ENCODE measurements around the gene OPA3.
A peak's percentile ranks its signal among the peaks of the same experiment; 100 is the strongest.

OPA3 gene

GRCh38 chr19:45587873-45588272 lies 3.3 kb upstream of the OPA3 start:
- TF ChIP-seq CTCF (IDR thresholded peaks at IDR 0.05; ENCODE audit: insufficient read depth, low read length, poor library complexity, severe bottlenecking), result no peak
- Histone ChIP-seq H3K36me3 (ENCODE audit: control insufficient read depth, insufficient read depth, low read length) (no peaks in the 10 kb centered on the region), H3K27me3 (replicated peaks; ENCODE audit: control insufficient read depth, insufficient read depth, low read length) (no peaks in the 10 kb centered on the region), H3K4me3 (replicated peaks; ENCODE audit: low read depth, low read length) (no peak overlapping the region)
- no peak for DNase-seq (ENCODE audit: extremely low read depth, insufficient read length)

DNA sequence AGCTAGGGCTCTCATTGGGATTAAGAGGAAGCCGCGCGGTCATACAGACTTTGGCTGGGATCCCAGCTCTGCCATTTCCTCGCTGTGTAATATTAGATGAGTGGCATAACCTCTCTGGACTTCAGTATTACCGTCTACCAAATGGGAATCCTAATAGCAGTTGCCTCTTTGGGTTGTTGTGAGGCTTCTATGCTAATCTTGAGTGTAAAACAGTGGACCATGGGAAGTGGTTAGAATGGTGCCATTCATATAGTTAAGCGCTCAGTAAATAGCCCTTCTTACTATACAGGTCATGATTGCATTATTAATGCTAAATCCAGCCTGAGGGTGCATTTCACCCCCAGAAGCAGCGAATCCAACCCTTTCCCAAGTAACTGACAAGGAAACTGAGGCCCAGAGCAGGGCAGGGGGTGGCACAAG lies 566 bp upstream of the OPA3 start:
- no peak for DNase-seq (ENCODE audit: extremely low read depth, insufficient read length)
- H3K27me3 ChIP-seq (replicated peaks; ENCODE audit: control insufficient read depth, insufficient read depth, low read length), result no peaks in the 10 kb centered on the region
- peaks cover 1% of the 10 kb centered on the region for H3K36me3 ChIP-seq (ENCODE audit: control insufficient read depth, insufficient read depth, low read length)
- TF ChIP-seq CTCF (IDR thresholded peaks at IDR 0.05; ENCODE audit: insufficient read depth, low read length, poor library complexity, severe bottlenecking), result no peak
- H3K4me3 ChIP-seq (replicated peaks; ENCODE audit: low read depth, low read length), result peak overlapping the region; percentile 65

DNA sequence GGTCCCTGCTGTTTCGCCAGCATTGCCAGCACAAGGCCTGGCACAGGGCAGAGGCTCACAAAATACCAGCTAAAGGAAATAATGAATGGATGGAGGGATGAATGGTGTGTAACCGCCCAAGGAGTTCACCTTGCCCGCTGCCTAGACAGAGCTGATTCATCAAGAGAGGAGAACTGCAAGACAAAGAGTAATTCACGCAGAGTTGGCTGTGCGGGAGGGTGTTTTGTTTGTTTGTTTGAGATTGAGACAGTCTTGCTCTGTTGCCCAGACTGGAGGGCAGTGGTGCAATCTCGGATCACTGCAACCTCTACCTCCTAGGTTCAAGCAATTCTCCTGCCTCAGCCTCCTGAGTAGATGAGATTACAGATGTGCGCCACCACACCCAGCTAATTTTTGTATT lies 3.0 kb downstream of the OPA3 start:
- H3K36me3 ChIP-seq (ENCODE audit: control insufficient read depth, insufficient read depth, low read length), result peaks cover 1% of the 10 kb centered on the region
- no peak for TF ChIP-seq CTCF (IDR thresholded peaks at IDR 0.05; ENCODE audit: insufficient read depth, low read length, poor library complexity, severe bottlenecking)
- no peaks in the 10 kb centered on the region for H3K27me3 ChIP-seq (replicated peaks; ENCODE audit: control insufficient read depth, insufficient read depth, low read length)
- no peak for DNase-seq (ENCODE audit: extremely low read depth, insufficient read length)
- H3K4me3 ChIP-seq (replicated peaks; ENCODE audit: low read depth, low read length), result no peak overlapping the region

- TF ChIP-seq CTCF (IDR thresholded peaks at IDR 0.05; ENCODE audit: insufficient read depth, low read length, poor library complexity, severe bottlenecking), result no peak
- no peak overlapping the region for H3K4me3 ChIP-seq (replicated peaks; ENCODE audit: low read depth, low read length)
- DNase-seq (ENCODE audit: extremely low read depth, insufficient read length), result no peak
- no peaks in the 10 kb centered on the region for H3K27me3 ChIP-seq (replicated peaks; ENCODE audit: control insufficient read depth, insufficient read depth, low read length)
- H3K36me3 ChIP-seq (ENCODE audit: control insufficient read depth, insufficient read depth, low read length), result peaks cover 1% of the 10 kb centered on the region
These were observed 5.7 kb downstream of the OPA3 start for GRCh38 chr19:45578861-45579260.

GRCh38 chr19:45577111-45577905 lies 7.3 kb downstream of the OPA3 start:
- Histone ChIP-seq H3K36me3 (ENCODE audit: control insufficient read depth, insufficient read depth, low read length) (peaks cover 1% of the 10 kb centered on the region; the same call in 1 of the 2 replicates), H3K27me3 (replicated peaks; ENCODE audit: control insufficient read depth, insufficient read depth, low read length) (no peaks in the 10 kb centered on the region), H3K4me3 (replicated peaks; ENCODE audit: low read depth, low read length) (no peak overlapping the region)
- TF ChIP-seq CTCF (IDR thresholded peaks at IDR 0.05; ENCODE audit: insufficient read depth, low read length, poor library complexity, severe bottlenecking), result no peak
- no peak for DNase-seq (ENCODE audit: extremely low read depth, insufficient read length)
